WTC11 (cell line): Measurements from ENCODE around the gene SYT8. TPM values are rescaled to one million over a fixed set of nuclear protein-coding genes. Genes with fewer than 3 reads are reported as not detected.

Experiments used
- ATAC-seq: fragments of 200-7000 bp; cut with Tn5 transposase; 2 replicates; pipeline ENCODE4 v1.10.0; 2021; ENCODE audit warnings: mild to moderate bottlenecking, moderate library complexity
- CTCF ChIA-PET: fragments of 300-600 bp; sonication (Branson Sonifier 250); formaldehyde crosslinking; loops from one replicate; lab custom pipeline; 2021; ENCODE audit warnings: antibody characterized with exemption; lab: Charles Lee
- POLR2A ChIA-PET: fragments of 350-600 bp; sonication (Branson Sonifier 250); formaldehyde crosslinking; loops from one replicate; lab custom pipeline; 2021; ENCODE audit warnings: antibody characterized with exemption; lab: Charles Lee
- DNase-seq: peaks from one replicate; pipeline ENCODE4 v3.0.0; 2021; ENCODE audit warnings: low spot score
- H3K27ac Mint-ChIP-seq: 2 replicates; pipeline ENCODE4 v1.8.0; 2021; ENCODE audit warnings: mixed read lengths
- H3K27me3 Mint-ChIP-seq: 2 replicates; pipeline ENCODE4 v1.8.0; 2021; ENCODE audit warnings: low read depth, mild to moderate bottlenecking, moderate library complexity, mixed read lengths
- H3K36me3 Mint-ChIP-seq: 2 replicates; pipeline ENCODE4 v1.8.0; 2021; ENCODE audit warnings: mixed read lengths
- H3K4me1 Mint-ChIP-seq: 2 replicates; pipeline ENCODE4 v1.8.0; 2022; ENCODE audit warnings: mixed read lengths
- H3K4me3 Mint-ChIP-seq: 2 replicates; pipeline ENCODE4 v1.8.0; 2021; ENCODE audit warnings: mild to moderate bottlenecking, moderate library complexity, mixed read lengths
- H3K9me3 Mint-ChIP-seq: 2 replicates; pipeline ENCODE4 v1.8.0; 2021; ENCODE audit warnings: mixed read lengths
- ATF2 ChIP-seq: sonication (generic); formaldehyde crosslinking; IDR thresholded peaks from 2 replicates; pipeline ENCODE4 v1.8.1; 2022; ENCODE audit warnings: low read depth, missing genetic modification reagents, borderline replicate concordance
- CDX4 ChIP-seq: fragments of 250-450 bp; sonication (Bioruptor Pico); IDR thresholded peaks from 2 replicates; pipeline ENCODE4 v1.9.0; 2021; ENCODE audit warnings: moderate library complexity, mild to moderate bottlenecking, inconsistent platforms, borderline replicate concordance
- CREB1 ChIP-seq: sonication (generic); formaldehyde crosslinking; IDR thresholded peaks from 2 replicates; pipeline ENCODE4 v1.8.0; 2023; ENCODE audit warnings: mild to moderate bottlenecking, missing genetic modification reagents
- CREM ChIP-seq: sonication (generic); formaldehyde crosslinking; IDR thresholded peaks from 2 replicates; pipeline ENCODE4 v1.8.1; 2022; ENCODE audit warnings: mild to moderate bottlenecking, missing genetic modification reagents, moderate library complexity
- EMX1 ChIP-seq: fragments of 250-450 bp; sonication (Bioruptor Pico); IDR thresholded peaks from 2 replicates; pipeline ENCODE4 v1.8.0; 2021; ENCODE audit warnings: mild to moderate bottlenecking
- MLX ChIP-seq: sonication (generic); formaldehyde crosslinking; IDR thresholded peaks from 2 replicates; pipeline ENCODE4 v1.8.1; 2023; ENCODE audit warnings: mild to moderate bottlenecking, missing genetic modification reagents, moderate library complexity
- MYBL2 ChIP-seq: sonication (generic); formaldehyde crosslinking; IDR thresholded peaks from 2 replicates; pipeline ENCODE4 v1.8.1; 2023; ENCODE audit warnings: mild to moderate bottlenecking, moderate library complexity, missing genetic modification reagents
- PRDM15 ChIP-seq: sonication (generic); formaldehyde crosslinking; IDR thresholded peaks from 2 replicates; pipeline ENCODE4 v1.8.0; 2022; ENCODE audit warnings: missing genetic modification reagents
- PRRX2 ChIP-seq: fragments of 250-450 bp; sonication (Bioruptor Pico); IDR thresholded peaks from 2 replicates; pipeline ENCODE4 v1.8.0; 2021; ENCODE audit warnings: mild to moderate bottlenecking
- RORB ChIP-seq: fragments of 250-450 bp; sonication (Bioruptor Pico); IDR thresholded peaks from 2 replicates; pipeline ENCODE4 v1.9.0; 2021; ENCODE audit warnings: mild to moderate bottlenecking
- STAT6 ChIP-seq: sonication (generic); formaldehyde crosslinking; conservative IDR thresholded peaks from 2 replicates; pipeline ENCODE4 v1.8.1; 2023; ENCODE audit warnings: mild to moderate bottlenecking, low read depth, missing genetic modification reagents, moderate library complexity
- ZBTB21 ChIP-seq: sonication (generic); formaldehyde crosslinking; IDR thresholded peaks from 2 replicates; pipeline ENCODE4 v1.8.1; 2023; ENCODE audit warnings: mild to moderate bottlenecking, missing genetic modification reagents, borderline replicate concordance
- ZNF263 ChIP-seq: sonication (generic); formaldehyde crosslinking; IDR thresholded peaks from 2 replicates; pipeline ENCODE4 v1.8.1; 2022; ENCODE audit warnings: low read depth, mild to moderate bottlenecking, moderate library complexity, missing genetic modification reagents
- total RNA-seq: library from RNA; stranded (reverse); gene quantifications from 3 replicates; pipeline ENCODE4 v1.2.3, GENCODE V29; 2021
- TF ChIP-seq, protein P1 (sequence below): fragments of 250-450 bp; sonication (Bioruptor Pico); IDR thresholded peaks from 2 replicates; pipeline ENCODE4 v1.9.0; 2021; ENCODE audit warnings: mild to moderate bottlenecking

Gene SYT8
- total RNA-seq, 1 experiment from 2014 or later: 0.37 TPM

DNA sequence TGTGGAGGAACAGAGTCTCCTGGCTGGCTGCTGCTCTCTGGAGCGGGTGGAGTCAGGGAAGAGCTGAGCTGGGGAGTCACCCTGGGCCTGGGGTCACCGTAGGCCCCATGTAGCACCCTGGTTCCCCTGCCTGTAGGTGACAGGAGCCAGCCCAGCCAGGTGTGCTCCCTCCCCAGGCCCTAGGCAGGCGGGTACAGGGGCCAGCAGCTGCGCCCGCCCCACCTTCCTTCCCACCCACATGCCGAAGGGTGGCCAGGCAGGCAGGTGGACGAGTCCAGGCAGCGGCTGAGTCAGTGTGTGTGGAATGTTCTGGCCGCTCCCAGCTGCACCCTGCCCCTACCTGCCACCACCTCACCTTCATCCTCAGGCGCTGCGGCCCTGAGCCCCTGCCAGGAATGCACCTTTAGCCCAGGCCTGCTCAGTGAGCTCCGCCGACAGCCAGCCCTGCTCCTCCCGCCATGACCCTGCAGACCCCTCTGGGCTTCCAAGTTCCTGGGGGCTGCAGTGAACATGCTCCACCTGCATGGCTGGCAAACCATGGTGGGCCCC is 654 bp upstream of the SYT8 start (continued):
- TF ChIP-seq PRRX2 (CRISPR knock-in tag) (no peak), CREM (CRISPR knock-in tag) (no peak)

DNA sequence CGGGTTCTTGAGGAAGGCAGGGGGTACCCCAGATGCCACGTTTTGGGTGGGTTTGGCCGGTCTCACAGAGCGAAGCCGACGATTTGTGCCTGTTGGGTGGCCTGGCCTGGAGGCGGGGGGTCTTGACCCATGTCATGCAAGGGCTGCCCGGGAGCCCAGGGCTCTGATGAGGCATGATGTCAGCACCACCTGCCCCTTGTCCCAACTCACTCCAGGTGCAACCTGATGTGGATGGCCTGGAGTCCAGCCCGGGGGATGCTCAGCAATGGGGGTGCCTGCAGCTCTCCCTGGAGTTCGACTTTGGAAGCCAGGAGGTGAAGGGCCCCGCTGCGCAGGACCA is 851 bp downstream of the SYT8 start:
- Mint-ChIP-seq H3K4me3 (no peak overlapping the region), H3K27me3 (peaks cover 5% of the 10 kb centered on the region), H3K36me3 (no peaks in the 10 kb centered on the region), H3K4me1 (0 out of 2 replicates have a peak, but pooled peaks cover 2% of the 10 kb centered on the region), H3K27ac (no peak overlapping the region), H3K9me3 (no peaks in the 10 kb centered on the region)
- no peak for DNase-seq
- ATAC-seq: no peak
- TF ChIP-seq STAT6 (CRISPR knock-in tag) (no peak), PRDM15 (CRISPR knock-in tag) (no peak), CDX4 (no peak), MYBL2 (CRISPR knock-in tag) (no peak), ZNF263 (CRISPR knock-in tag) (no peak), ATF2 (CRISPR knock-in tag) (no peak), MLX (CRISPR knock-in tag) (no peak), RORB (CRISPR knock-in tag) (no peak), EMX1 (CRISPR knock-in tag) (no peak), ZBTB21 (CRISPR knock-in tag) (no peak), CREB1 (no peak)
- TF ChIP-seq, protein P1, sequence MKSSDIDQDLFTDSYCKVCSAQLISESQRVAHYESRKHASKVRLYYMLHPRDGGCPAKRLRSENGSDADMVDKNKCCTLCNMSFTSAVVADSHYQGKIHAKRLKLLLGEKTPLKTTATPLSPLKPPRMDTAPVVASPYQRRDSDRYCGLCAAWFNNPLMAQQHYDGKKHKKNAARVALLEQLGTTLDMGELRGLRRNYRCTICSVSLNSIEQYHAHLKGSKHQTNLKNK (CRISPR knock-in tag): no peak
- ChIA-PET POLR2A (no interaction called here), CTCF (interaction anchor here (1.0 to 7.8 kb wide), 8 partner anchors 10 to 315 kb away, joined by 3 to 190 read pairs (median 20); no protein-coding TSS in a partner anchor)
